HEK293 (cell line): ENCODE data around the gene RGS7.

Source experiments
- CTCF ChIA-PET: fragments of 350-600 bp; formaldehyde crosslinking; extraction: SDS; loops from one replicate; lab custom pipeline; 2021; ENCODE audit warnings: antibody characterized with exemption; lab: Yijun Ruan, JAX
- POLR2A ChIA-PET: fragments of 300-600 bp; formaldehyde crosslinking; extraction: SDS; loops from one replicate; lab custom pipeline; 2020; ENCODE audit warnings: antibody characterized with exemption, inconsistent platforms; lab: Yijun Ruan, JAX
- H3K27ac ChIP-seq: fragments of 200-500 bp; sonication (Bioruptor generic); 2 replicates; pipeline ENCODE4 v1.5.1; 2014; ENCODE audit warnings: low read depth, low read length, control low read depth, inconsistent platforms; ENCODE audit errors: extremely low read depth
- H3K36me3 ChIP-seq, 2 experiments: fragments of 200-500 bp in 1 of 2; sonication (Bioruptor generic) in 1 of 2; 1 replicate in 1 of 2; 2 replicates in 1 of 2; pipeline ENCODE4 v1.5.1; 2014 to 2017; ENCODE audit warnings: inconsistent platforms in 2 of 2, low read length in 2 of 2; ENCODE audit not compliant: control insufficient read depth in 2 of 2, insufficient read depth in 1 of 2
- H3K4me1 ChIP-seq: fragments of 200-500 bp; sonication (Bioruptor generic); 2 replicates; pipeline ENCODE4 v1.5.1; 2014; ENCODE audit warnings: mild to moderate bottlenecking, low read length, inconsistent platforms; ENCODE audit not compliant: control insufficient read depth, insufficient read depth
- H3K4me3 ChIP-seq: 2 replicates; pipeline ENCODE4 v1.5.1; 2011; ENCODE audit warnings: low read depth, mild to moderate bottlenecking, control low read depth, low read length, moderate library complexity
- H3K9me3 ChIP-seq: fragments of 200-500 bp; sonication (Bioruptor generic); 2 replicates; pipeline ENCODE4 v1.5.1; 2014; ENCODE audit warnings: low read depth, low read length, inconsistent platforms; ENCODE audit not compliant: control insufficient read depth, insufficient read depth
- KLF16 ChIP-seq: fragments of 450-650 bp; formaldehyde crosslinking; IDR thresholded peaks from 2 replicates; pipeline ENCODE4 v1.5.1; 2017; ENCODE audit warnings: missing biosample characterization, missing genetic modification characterization
- PRDM10 ChIP-seq: fragments of 450-650 bp; formaldehyde crosslinking; IDR thresholded peaks from 2 replicates; pipeline ENCODE4 v1.5.1; 2016; ENCODE audit warnings: missing biosample characterization, missing genetic modification characterization
- PRDM2 ChIP-seq: fragments of 450-650 bp; formaldehyde crosslinking; IDR thresholded peaks from 2 replicates; pipeline ENCODE4 v1.5.1; 2016; ENCODE audit warnings: missing biosample characterization, missing genetic modification characterization, borderline replicate concordance
- SCRT1 ChIP-seq: fragments of 450-650 bp; formaldehyde crosslinking; IDR thresholded peaks from 2 replicates; pipeline ENCODE4 v1.5.1; 2016; ENCODE audit warnings: missing biosample characterization, missing genetic modification characterization, borderline replicate concordance
- SP7 ChIP-seq: fragments of 450-650 bp; formaldehyde crosslinking; IDR thresholded peaks from 2 replicates; pipeline ENCODE4 v1.5.1; 2016; ENCODE audit warnings: missing biosample characterization, missing genetic modification characterization
- YY2 ChIP-seq: fragments of 450-650 bp; formaldehyde crosslinking; IDR thresholded peaks from 2 replicates; pipeline ENCODE4 v1.5.1; 2016; ENCODE audit warnings: missing biosample characterization, missing genetic modification characterization
- ZBTB17 ChIP-seq: fragments of 450-650 bp; formaldehyde crosslinking; IDR thresholded peaks from 2 replicates; pipeline ENCODE4 v1.5.1; 2016; ENCODE audit warnings: missing biosample characterization, missing genetic modification characterization
- ZBTB21 ChIP-seq: fragments of 450-650 bp; formaldehyde crosslinking; IDR thresholded peaks from 2 replicates; pipeline ENCODE4 v1.5.1; 2017; ENCODE audit warnings: missing biosample characterization, missing genetic modification characterization
- ZFHX2 ChIP-seq: fragments of 450-650 bp; formaldehyde crosslinking; conservative IDR thresholded peaks from 2 replicates; pipeline ENCODE4 v1.5.1; 2016; ENCODE audit warnings: missing biosample characterization, missing genetic modification characterization
- ZNF132 ChIP-seq: fragments of 450-650 bp; formaldehyde crosslinking; IDR thresholded peaks from 2 replicates; pipeline ENCODE4 v1.5.1; 2017; ENCODE audit warnings: missing biosample characterization, missing genetic modification characterization, borderline replicate concordance
- ZNF155 ChIP-seq: fragments of 450-650 bp; formaldehyde crosslinking; IDR thresholded peaks from 2 replicates; pipeline ENCODE4 v1.5.1; 2016; ENCODE audit warnings: missing biosample characterization, missing genetic modification characterization
- ZNF2 ChIP-seq: fragments of 450-650 bp; formaldehyde crosslinking; IDR thresholded peaks from 2 replicates; pipeline ENCODE4 v1.5.1; 2016; ENCODE audit warnings: missing biosample characterization, missing genetic modification characterization
- ZNF354C ChIP-seq: fragments of 450-650 bp; formaldehyde crosslinking; IDR thresholded peaks from 2 replicates; pipeline ENCODE4 v1.5.1; 2016; ENCODE audit warnings: missing biosample characterization, missing genetic modification characterization, low read depth, borderline replicate concordance
- ZNF426 ChIP-seq: fragments of 450-650 bp; formaldehyde crosslinking; IDR thresholded peaks from 2 replicates; pipeline ENCODE4 v1.5.1; 2017; ENCODE audit warnings: missing biosample characterization, missing genetic modification characterization, mild to moderate bottlenecking, inconsistent platforms, moderate library complexity
- ZNF530 ChIP-seq: fragments of 450-650 bp; formaldehyde crosslinking; IDR thresholded peaks from 2 replicates; pipeline ENCODE4 v1.5.1; 2016; ENCODE audit warnings: low read depth, missing biosample characterization, missing genetic modification characterization
- ZNF555 ChIP-seq: fragments of 450-650 bp; formaldehyde crosslinking; conservative IDR thresholded peaks from 2 replicates; pipeline ENCODE4 v1.5.1; 2017; ENCODE audit warnings: missing biosample characterization, mild to moderate bottlenecking, missing genetic modification characterization, inconsistent platforms
- ZNF560 ChIP-seq: fragments of 450-650 bp; formaldehyde crosslinking; IDR thresholded peaks from 2 replicates; pipeline ENCODE4 v1.5.1; 2017; ENCODE audit warnings: missing biosample characterization, missing genetic modification characterization, borderline replicate concordance
- ZNF626 ChIP-seq: fragments of 450-650 bp; sonication (Bioruptor Pico); formaldehyde crosslinking; IDR thresholded peaks from 2 replicates; pipeline ENCODE4 v1.5.1; 2018; ENCODE audit warnings: missing biosample characterization, missing genetic modification characterization, inconsistent platforms
- TF ChIP-seq, protein P1 (sequence below): fragments of 450-650 bp; formaldehyde crosslinking; IDR thresholded peaks from 2 replicates; pipeline ENCODE4 v1.5.0; 2017; ENCODE audit warnings: missing biosample characterization, missing genetic modification characterization, borderline replicate concordance
- TF ChIP-seq, protein P2 (sequence below): fragments of 450-650 bp; formaldehyde crosslinking; IDR thresholded peaks from 2 replicates; pipeline ENCODE4 v1.5.1; 2016; ENCODE audit warnings: missing biosample characterization, missing genetic modification characterization
- TF ChIP-seq, protein P3 (sequence below): fragments of 450-650 bp; formaldehyde crosslinking; IDR thresholded peaks from 2 replicates; pipeline ENCODE4 v1.5.1; 2016; ENCODE audit warnings: missing biosample characterization, missing genetic modification characterization

Gene RGS7

DNA sequence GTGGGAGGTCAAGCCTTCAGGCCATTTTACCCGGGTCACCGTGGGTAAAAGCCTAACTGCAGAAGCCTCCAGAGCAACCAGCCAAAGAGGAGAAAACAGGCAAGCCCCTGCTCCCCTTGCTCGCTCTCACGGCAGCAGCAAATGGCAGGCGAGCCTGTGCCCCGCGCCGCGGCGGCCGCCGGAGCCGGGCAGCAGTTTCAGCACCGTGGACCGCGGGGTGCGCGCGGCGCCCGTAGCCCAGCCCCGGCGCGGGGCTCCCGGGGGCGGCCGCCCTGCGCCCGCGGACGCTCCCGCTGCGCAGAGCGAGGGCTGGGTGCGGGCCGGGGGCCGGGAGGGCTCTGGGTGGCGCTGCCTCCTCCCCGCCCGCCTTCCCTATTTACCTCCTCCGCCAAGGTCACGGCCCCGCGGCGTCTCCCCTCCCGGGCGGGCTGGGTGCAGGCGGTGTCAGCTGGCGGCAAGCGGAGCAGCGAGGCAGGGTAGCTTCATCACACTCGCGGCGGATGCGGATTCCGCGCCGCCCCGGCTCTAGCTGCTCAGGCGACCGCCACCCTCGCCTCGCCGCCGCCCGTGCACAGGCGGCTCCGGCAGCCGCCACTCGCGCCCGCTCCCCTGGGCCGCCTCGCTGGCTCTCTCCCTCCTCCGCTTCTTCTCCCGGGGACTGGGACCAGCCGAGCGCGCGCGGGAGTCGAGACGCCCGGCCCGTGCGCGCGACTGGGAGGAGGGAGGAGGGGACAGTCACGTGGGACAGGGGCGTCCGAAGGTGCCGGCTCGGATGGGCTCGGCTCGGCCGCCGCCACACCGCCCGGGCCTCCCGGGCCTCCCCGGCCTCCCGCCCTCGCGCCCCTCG, at the start of gene RGS7:
RGS7 (minus strand) TSS at position 687 of the 847 bp plus-strand sequence.
- peak within 1 kb of the TSS; percentile 77 for H3K4me3 ChIP-seq
- POLR2A ChIA-PET, result no interaction called here
- TF ChIP-seq, protein P1, sequence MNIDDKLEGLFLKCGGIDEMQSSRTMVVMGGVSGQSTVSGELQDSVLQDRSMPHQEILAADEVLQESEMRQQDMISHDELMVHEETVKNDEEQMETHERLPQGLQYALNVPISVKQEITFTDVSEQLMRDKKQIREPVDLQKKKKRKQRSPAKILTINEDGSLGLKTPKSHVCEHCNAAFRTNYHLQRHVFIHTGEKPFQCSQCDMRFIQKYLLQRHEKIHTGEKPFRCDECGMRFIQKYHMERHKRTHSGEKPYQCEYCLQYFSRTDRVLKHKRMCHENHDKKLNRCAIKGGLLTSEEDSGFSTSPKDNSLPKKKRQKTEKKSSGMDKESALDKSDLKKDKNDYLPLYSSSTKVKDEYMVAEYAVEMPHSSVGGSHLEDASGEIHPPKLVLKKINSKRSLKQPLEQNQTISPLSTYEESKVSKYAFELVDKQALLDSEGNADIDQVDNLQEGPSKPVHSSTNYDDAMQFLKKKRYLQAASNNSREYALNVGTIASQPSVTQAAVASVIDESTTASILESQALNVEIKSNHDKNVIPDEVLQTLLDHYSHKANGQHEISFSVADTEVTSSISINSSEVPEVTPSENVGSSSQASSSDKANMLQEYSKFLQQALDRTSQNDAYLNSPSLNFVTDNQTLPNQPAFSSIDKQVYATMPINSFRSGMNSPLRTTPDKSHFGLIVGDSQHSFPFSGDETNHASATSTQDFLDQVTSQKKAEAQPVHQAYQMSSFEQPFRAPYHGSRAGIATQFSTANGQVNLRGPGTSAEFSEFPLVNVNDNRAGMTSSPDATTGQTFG (tag by site-specific recombination), result no peak
- no peak for TF ChIP-seq YY2 (tag by site-specific recombination)
- no peak for TF ChIP-seq ZNF530 (tag by site-specific recombination)
- no peak for TF ChIP-seq ZBTB17 (tag by site-specific recombination)
- TF ChIP-seq ZFHX2, result peak; percentile 3; the same call in 1 of the 2 replicates
- TF ChIP-seq, protein P2, sequence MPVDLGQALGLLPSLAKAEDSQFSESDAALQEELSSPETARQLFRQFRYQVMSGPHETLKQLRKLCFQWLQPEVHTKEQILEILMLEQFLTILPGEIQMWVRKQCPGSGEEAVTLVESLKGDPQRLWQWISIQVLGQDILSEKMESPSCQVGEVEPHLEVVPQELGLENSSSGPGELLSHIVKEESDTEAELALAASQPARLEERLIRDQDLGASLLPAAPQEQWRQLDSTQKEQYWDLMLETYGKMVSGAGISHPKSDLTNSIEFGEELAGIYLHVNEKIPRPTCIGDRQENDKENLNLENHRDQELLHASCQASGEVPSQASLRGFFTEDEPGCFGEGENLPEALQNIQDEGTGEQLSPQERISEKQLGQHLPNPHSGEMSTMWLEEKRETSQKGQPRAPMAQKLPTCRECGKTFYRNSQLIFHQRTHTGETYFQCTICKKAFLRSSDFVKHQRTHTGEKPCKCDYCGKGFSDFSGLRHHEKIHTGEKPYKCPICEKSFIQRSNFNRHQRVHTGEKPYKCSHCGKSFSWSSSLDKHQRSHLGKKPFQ, result no peak
- no peak for TF ChIP-seq PRDM2 (tag by site-specific recombination)
- TF ChIP-seq ZNF155 (tag by site-specific recombination), result no peak
- TF ChIP-seq ZNF2 (tag by site-specific recombination), result no peak
- TF ChIP-seq ZNF626 (tag by site-specific recombination), result no peak
- no peak for TF ChIP-seq ZNF132 (tag by site-specific recombination)
- no peak for TF ChIP-seq ZNF426
- TF ChIP-seq PRDM10 (tag by site-specific recombination), result peak; percentile 38; the same call in 1 of the 2 replicates
- TF ChIP-seq ZBTB21 (tag by site-specific recombination), result no peak
- TF ChIP-seq ZNF560 (tag by site-specific recombination), result no peak
- TF ChIP-seq KLF16, result 0 out of 2 replicates have a peak, but pooled peaks have one; percentile 42
- TF ChIP-seq ZNF555, result no peak
- no peak for TF ChIP-seq ZNF354C
- TF ChIP-seq SCRT1 (tag by site-specific recombination), result no peak
- TF ChIP-seq, protein P3, sequence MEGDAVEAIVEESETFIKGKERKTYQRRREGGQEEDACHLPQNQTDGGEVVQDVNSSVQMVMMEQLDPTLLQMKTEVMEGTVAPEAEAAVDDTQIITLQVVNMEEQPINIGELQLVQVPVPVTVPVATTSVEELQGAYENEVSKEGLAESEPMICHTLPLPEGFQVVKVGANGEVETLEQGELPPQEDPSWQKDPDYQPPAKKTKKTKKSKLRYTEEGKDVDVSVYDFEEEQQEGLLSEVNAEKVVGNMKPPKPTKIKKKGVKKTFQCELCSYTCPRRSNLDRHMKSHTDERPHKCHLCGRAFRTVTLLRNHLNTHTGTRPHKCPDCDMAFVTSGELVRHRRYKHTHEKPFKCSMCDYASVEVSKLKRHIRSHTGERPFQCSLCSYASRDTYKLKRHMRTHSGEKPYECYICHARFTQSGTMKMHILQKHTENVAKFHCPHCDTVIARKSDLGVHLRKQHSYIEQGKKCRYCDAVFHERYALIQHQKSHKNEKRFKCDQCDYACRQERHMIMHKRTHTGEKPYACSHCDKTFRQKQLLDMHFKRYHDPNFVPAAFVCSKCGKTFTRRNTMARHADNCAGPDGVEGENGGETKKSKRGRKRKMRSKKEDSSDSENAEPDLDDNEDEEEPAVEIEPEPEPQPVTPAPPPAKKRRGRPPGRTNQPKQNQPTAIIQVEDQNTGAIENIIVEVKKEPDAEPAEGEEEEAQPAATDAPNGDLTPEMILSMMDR (tag by site-specific recombination), result peak; percentile 78
- TF ChIP-seq SP7 (tag by site-specific recombination), result no peak

More for the DNA sequence above, at the start of gene RGS7:
- H3K9me3 ChIP-seq, result no peaks in the 10 kb centered on the region
- peak within 1 kb of the TSS; percentile 70; the same call in 1 of the 2 replicates for H3K27ac ChIP-seq
- H3K4me1 ChIP-seq, result no peaks in the 10 kb centered on the region
- CTCF ChIA-PET, result no interaction called here
- H3K36me3 ChIP-seq, result no peaks in the 10 kb centered on the region
